Hepatocyte (in vitro differentiated cells): ENCODE measurements around the gene LRRC27.

Experiments used
- CTCF ChIP-seq: fragments of 200-600 bp; sonication (generic); IDR thresholded peaks from 2 replicates; pipeline ENCODE4 v1.5.1; 2016; ENCODE audit warnings: antibody characterized with exemption, mild to moderate bottlenecking; ENCODE audit not compliant: poor library complexity
- EZH2 ChIP-seq: fragments of 200-600 bp; sonication (generic); IDR thresholded peaks from 2 replicates; pipeline ENCODE4 v1.6.1; 2016; ENCODE audit warnings: antibody characterized with exemption, mild to moderate bottlenecking, borderline replicate concordance

GRCh38 chr10:132405463-132405991, 73.5 kb downstream of the LRRC27 start:
- TF ChIP-seq CTCF (no peak), EZH2 (no peak)
